ENCODE measurements around the gene OOSP2.

The OOSP2 gene

DNA sequence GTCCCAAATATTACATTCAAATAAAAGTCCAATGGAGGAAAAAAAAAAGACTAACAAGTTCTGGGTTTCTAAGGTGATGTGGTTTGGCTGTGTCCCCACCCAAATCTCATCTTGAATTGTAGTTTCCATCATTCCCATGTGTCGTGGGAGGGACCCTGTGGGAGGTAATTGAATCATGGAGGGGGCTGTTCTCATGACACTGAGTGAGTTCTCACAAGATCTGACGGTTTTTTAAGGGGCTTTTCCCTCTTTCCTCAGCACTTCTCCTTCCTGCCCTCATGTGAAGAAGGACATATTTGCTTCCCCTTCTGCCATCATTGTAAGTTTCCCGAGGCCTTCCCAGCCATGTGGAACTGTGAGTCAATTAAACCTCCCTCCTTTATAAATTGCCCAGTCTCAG is 40.3 kb downstream of the OOSP2 start:
- no peak for DNase-seq (ENCODE audit: low spot score)

DNA sequence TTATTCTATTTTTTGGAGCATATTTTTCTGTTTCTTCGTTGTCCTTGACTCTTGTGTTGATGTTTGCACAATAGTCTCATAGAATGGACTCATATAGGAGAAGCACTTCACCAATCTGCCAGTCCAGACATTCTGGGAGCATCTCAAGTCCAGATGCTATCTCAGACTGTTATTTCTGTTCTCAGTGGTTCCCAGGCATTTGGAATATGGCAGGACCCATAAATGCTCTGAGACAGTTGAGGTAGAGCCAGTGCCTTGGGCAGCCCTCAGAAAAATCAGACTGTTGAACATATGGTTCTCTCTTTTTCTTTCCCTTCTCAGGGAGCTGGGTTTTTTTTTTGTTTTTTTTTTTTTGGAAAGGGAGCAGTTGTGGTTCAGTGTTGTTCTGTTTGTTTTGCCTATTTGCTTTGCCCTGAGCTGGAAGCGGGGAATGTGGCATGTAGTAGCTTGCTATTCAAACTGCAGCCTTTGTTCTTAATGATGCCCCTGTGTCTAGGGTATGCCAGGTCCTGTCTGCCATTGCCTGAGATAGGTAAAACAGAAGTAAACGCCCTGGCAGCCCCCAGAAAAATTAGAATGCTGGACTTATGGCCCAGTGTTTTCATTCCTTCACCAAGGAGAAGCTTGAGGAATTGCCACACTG is 44.5 kb downstream of the OOSP2 start:
- DNase-seq (ENCODE audit: low spot score), result no peak

DNA sequence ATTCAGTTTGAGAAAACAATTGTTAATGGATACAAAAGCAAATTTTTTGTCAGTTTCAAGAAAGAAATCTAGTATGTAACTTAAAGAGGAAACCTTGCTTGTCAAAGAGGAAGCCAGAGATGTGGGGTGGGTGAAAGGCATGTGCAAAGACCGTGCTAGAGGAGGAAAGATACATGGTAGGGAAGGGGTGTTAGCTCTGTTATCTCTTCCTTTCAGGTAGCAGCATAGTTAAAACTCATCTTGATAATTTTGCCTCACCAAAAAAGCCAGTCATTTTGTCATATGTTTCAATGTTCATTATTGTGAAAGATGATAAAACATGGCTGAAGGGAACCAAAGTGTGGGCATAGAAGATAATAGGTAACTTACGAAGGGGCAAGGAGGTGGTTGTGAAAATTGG is 45.7 kb downstream of the OOSP2 start:
- no peak for DNase-seq (ENCODE audit: low spot score)

DNA sequence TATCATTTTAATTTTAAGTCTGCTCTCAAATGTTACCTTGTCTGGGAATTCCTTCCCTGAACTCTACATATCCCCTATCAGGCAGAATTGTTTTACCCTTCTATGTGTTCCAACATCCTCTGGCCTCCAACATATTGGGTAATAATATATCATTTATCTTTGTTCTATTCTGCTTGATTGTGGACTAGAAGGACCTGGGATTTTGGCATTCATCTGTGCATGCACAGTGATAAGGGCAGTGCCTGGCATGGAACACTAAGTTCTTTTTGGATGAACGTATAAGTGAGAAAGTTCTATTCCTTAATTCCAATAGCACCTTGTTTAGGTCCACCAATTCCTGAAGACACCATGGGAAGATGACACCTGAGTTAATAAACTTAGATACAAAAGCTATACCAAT is 47.0 kb downstream of the OOSP2 start:
- no peak for DNase-seq (ENCODE audit: low spot score)

- DNase-seq (ENCODE audit: low spot score), result no peak
These were observed 48.2 kb downstream of the OOSP2 start, which contains the start of gene MS4A2 for GRCh38 chr11:60088364-60088763. MS4A2 (plus strand) TSS chr11:60088664; CDS start chr11:60088766, 102 bp downstream.

GRCh38 chr11:60095477-60096120 is 55.4 kb downstream of the OOSP2 start:
- no peak for DNase-seq (ENCODE audit: low spot score)

GRCh38 chr11:60097189-60097588 is 57.0 kb downstream of the OOSP2 start:
- DNase-seq (ENCODE audit: low spot score), result no peak
